Activated CD4-positive, CD25-positive, alpha-beta regulatory T cell treated with anti-CD3 and anti-CD28 coated beads, Interleukin-2, amount 50 U/mL, for 24 hours (primary cell): ENCODE results near the gene SLC46A3.
A peak's percentile ranks its signal among the peaks of the same experiment; 100 is the strongest.
"Not testable (repeated sequence)": the region's sequence is repeated elsewhere in the genome, so short reads cannot be mapped to it uniquely, and the experiment has no call there.

Source experiments
- ATAC-seq, 2 donors: fragments of 150-1000 bp; cut with Tn5 transposase; one replicate each; pipeline ENCODE4 v1.10.0; 2021; ENCODE audit warnings: mild to moderate bottlenecking in 1 of 2, moderate library complexity in 1 of 2

SLC46A3 gene

GRCh38 chr13:28729541-28729940 lies 10.8 kb upstream of the SLC46A3 start:
- ATAC-seq = no peak

GRCh38 chr13:28728642-28729041 lies 9.9 kb upstream of the SLC46A3 start:
- ATAC-seq = no peak

- no peak for ATAC-seq
Measured at GRCh38 chr13:28725046-28725610, 6.4 kb upstream of the SLC46A3 start.

GRCh38 chr13:28723806-28724205 lies 5.0 kb upstream of the SLC46A3 start:
- no peak for ATAC-seq

- ATAC-seq = no peak
Measured at GRCh38 chr13:28719227-28720055, 671 bp upstream of the SLC46A3 start.

- ATAC-seq = no peak
Measured at GRCh38 chr13:28718196-28718542, 601 bp downstream of the SLC46A3 start.

GRCh38 chr13:28717170-28717569 lies 1.6 kb downstream of the SLC46A3 start:
- no peak for ATAC-seq

- no peak for ATAC-seq
Measured at GRCh38 chr13:28716511-28716910, 2.3 kb downstream of the SLC46A3 start.

- no peak for ATAC-seq
Measured at GRCh38 chr13:28714651-28715050, 4.1 kb downstream of the SLC46A3 start.

- no peak for ATAC-seq
Measured at GRCh38 chr13:28710161-28710560, 8.6 kb downstream of the SLC46A3 start.

- ATAC-seq = peak; percentile 56 to 68
Measured at GRCh38 chr13:28707629-28708427, 10.9 kb downstream of the SLC46A3 start.

- no peak for ATAC-seq
Measured at GRCh38 chr13:28705461-28706083, 13.2 kb downstream of the SLC46A3 start.

- ATAC-seq = no peak
Measured at GRCh38 chr13:28704919-28705318, 13.9 kb downstream of the SLC46A3 start.

- no peak for ATAC-seq
Measured at GRCh38 chr13:28704282-28704681, 14.5 kb downstream of the SLC46A3 start.

- no peak for ATAC-seq
Measured at GRCh38 chr13:28699246-28699645, 19.5 kb downstream of the SLC46A3 start.

GRCh38 chr13:28697441-28697840 lies 21.3 kb downstream of the SLC46A3 start:
- no peak for ATAC-seq

- not testable (repeated sequence) for ATAC-seq
Measured at GRCh38 chr13:28693605-28694491, 24.9 kb downstream of the SLC46A3 start.

- ATAC-seq = no peak
Measured at GRCh38 chr13:28685892-28686291, 32.9 kb downstream of the SLC46A3 start.

- no peak for ATAC-seq
Measured at GRCh38 chr13:28685114-28685513, 33.7 kb downstream of the SLC46A3 start.

- ATAC-seq = no peak
Measured at GRCh38 chr13:28684257-28684656, 34.5 kb downstream of the SLC46A3 start.

- ATAC-seq = not testable (repeated sequence)
Measured at GRCh38 chr13:28683169-28683568, 35.6 kb downstream of the SLC46A3 start.

GRCh38 chr13:28680541-28680940 lies 38.2 kb downstream of the SLC46A3 start:
- no peak for ATAC-seq
